HCT116 (cell line): ENCODE measurements around the gene NUDT2.

Source experiments
- CTCF ChIP-seq, 3 experiments: fragments of 200-600 bp in 1 of 3; sonication (generic) in 1 of 3; IDR thresholded peaks in 2 of 3; conservative IDR thresholded peaks in 1 of 3; 2 replicates each; pipeline ENCODE4 v1.5.1; 2012 to 2017; ENCODE audit warnings: low read depth in 2 of 3, low read length in 2 of 3, antibody characterized with exemption in 1 of 3, borderline replicate concordance in 1 of 3, control low read depth in 1 of 3, mild to moderate bottlenecking in 1 of 3, mixed read lengths in 1 of 3, mixed run types in 1 of 3, moderate library complexity in 1 of 3; ENCODE audit not compliant: insufficient read depth in 1 of 3
- MAX ChIP-seq: IDR thresholded peaks from 2 replicates; pipeline ENCODE4 v1.6.1; 2012
- POLR2AphosphoS5 ChIP-seq: IDR thresholded peaks from 2 replicates; pipeline ENCODE4 v1.6.1; 2011; ENCODE audit warnings: mild to moderate bottlenecking, low read depth, low read length, moderate library complexity

GRCh38 chr9:34370970-34371880 is 41.9 kb downstream of the NUDT2 start:
- no peak for TF ChIP-seq CTCF (IDR thresholded peaks at IDR 0.05 in 2 of 3, conservative IDR thresholded peaks at IDR 0.05 in 1 of 3; ENCODE audit: borderline replicate concordance in 1 of 3, insufficient read depth in 1 of 3, low read depth in 2 of 3, low read length in 2 of 3)
- TF ChIP-seq MAX, result no peak
- no peak for TF ChIP-seq POLR2AphosphoS5
